T-helper 2 cell (primary cell): ENCODE measurements around the gene HAGHL.
"Not testable (repeated sequence)": the region's sequence is repeated elsewhere in the genome, so short reads cannot be mapped to it uniquely, and the experiment has no call there.

Source experiments
- DNase-seq, 5 experiments: peaks; one replicate each; pipeline versions ENCODE4 v3.0.0 to v3.0.0-alpha.2; 2012 to 2022

Gene HAGHL

GRCh38 chr16:689175-689897, 37.6 kb upstream of the HAGHL start:
- no peak for DNase-seq

- not testable (repeated sequence) for DNase-seq
These were observed 35.7 kb upstream of the HAGHL start for GRCh38 chr16:691242-691641.

- no peak for DNase-seq
These were observed 34.4 kb upstream of the HAGHL start for GRCh38 chr16:692356-693108.

GRCh38 chr16:693364-693763, 33.5 kb upstream of the HAGHL start:
- DNase-seq: no peak

- DNase-seq: peak in 1 of 5 experiments; percentile 31
These were observed 33.1 kb upstream of the HAGHL start for GRCh38 chr16:693766-694165.

GRCh38 chr16:694187-694862, 32.6 kb upstream of the HAGHL start:
- no peak for DNase-seq

GRCh38 chr16:694863-695354, 32.0 kb upstream of the HAGHL start:
- DNase-seq: no peak

- DNase-seq: peak; percentile 45 to 71 (median 51)
These were observed 31.4 kb upstream of the HAGHL start for GRCh38 chr16:695355-696089.

- DNase-seq: no peak
These were observed 27.8 kb upstream of the HAGHL start for GRCh38 chr16:698911-699671.

- DNase-seq: peak in 3 of 5 experiments; percentile 30 to 40 (median 36)
These were observed 26.0 kb upstream of the HAGHL start for GRCh38 chr16:700684-701584.

- no peak for DNase-seq
These were observed 24.6 kb upstream of the HAGHL start for GRCh38 chr16:702341-702740.

GRCh38 chr16:703406-703805, 23.5 kb upstream of the HAGHL start:
- DNase-seq: no peak

GRCh38 chr16:704047-704446, 22.9 kb upstream of the HAGHL start:
- no peak for DNase-seq

- no peak for DNase-seq
These were observed 22.1 kb upstream of the HAGHL start for GRCh38 chr16:704552-705380.

GRCh38 chr16:705431-706188, 21.3 kb upstream of the HAGHL start, which contains the start of gene FBXL16:
TSS of gene FBXL16 (minus strand) at chr16:705801. CDS start at chr16:697405, 8,396 bp downstream.
- no peak for DNase-seq

- no peak for DNase-seq
These were observed 20.5 kb upstream of the HAGHL start for GRCh38 chr16:706189-707061.

- DNase-seq: no peak
These were observed 19.8 kb upstream of the HAGHL start for GRCh38 chr16:707062-707538.

- DNase-seq: no peak
These were observed 18.9 kb upstream of the HAGHL start for GRCh38 chr16:708019-708418.
